Fibroblast of skin of left biceps (primary cell): ENCODE measurements around the gene ACOXL.

Experiments
- DNase-seq, 2 experiments: peaks; one replicate each; pipeline ENCODE4 v3.0.0-alpha.2; 2013; ENCODE audit warnings: low read depth in 2 of 2

The ACOXL gene

GRCh38 chr2:110794390-110794789 lies 62.0 kb downstream of the ACOXL start:
- no peak for DNase-seq

- DNase-seq, result no peak
Measured at GRCh38 chr2:110794951-110795350, 62.6 kb downstream of the ACOXL start.

GRCh38 chr2:110796716-110797301 lies 64.4 kb downstream of the ACOXL start:
- DNase-seq, result no peak

GRCh38 chr2:110799376-110799775 lies 67.0 kb downstream of the ACOXL start:
- no peak for DNase-seq

- no peak for DNase-seq
Measured at GRCh38 chr2:110800611-110801402, 68.4 kb downstream of the ACOXL start.

GRCh38 chr2:110802208-110802932 lies 70.0 kb downstream of the ACOXL start:
- no peak for DNase-seq

GRCh38 chr2:110804433-110804832 lies 72.1 kb downstream of the ACOXL start:
- DNase-seq, result no peak

GRCh38 chr2:110804915-110805314 lies 72.5 kb downstream of the ACOXL start:
- no peak for DNase-seq

GRCh38 chr2:110805894-110806452 lies 73.6 kb downstream of the ACOXL start:
- no peak for DNase-seq

- no peak for DNase-seq
Measured at GRCh38 chr2:110807522-110807921, 75.1 kb downstream of the ACOXL start.

GRCh38 chr2:110810404-110810803 lies 78.0 kb downstream of the ACOXL start:
- no peak for DNase-seq

GRCh38 chr2:110812726-110813645 lies 80.6 kb downstream of the ACOXL start:
- no peak for DNase-seq

GRCh38 chr2:110813896-110814295 lies 81.5 kb downstream of the ACOXL start:
- DNase-seq, result no peak

GRCh38 chr2:110815938-110816337 lies 83.6 kb downstream of the ACOXL start:
- no peak for DNase-seq

GRCh38 chr2:110816404-110817365 lies 84.3 kb downstream of the ACOXL start:
- no peak for DNase-seq

- DNase-seq, result no peak
Measured at GRCh38 chr2:110818767-110819481, 86.6 kb downstream of the ACOXL start.

GRCh38 chr2:110819711-110820110 lies 87.3 kb downstream of the ACOXL start:
- DNase-seq, result no peak

GRCh38 chr2:110820128-110820527 lies 87.8 kb downstream of the ACOXL start:
- DNase-seq, result no peak

GRCh38 chr2:110823165-110823564 lies 90.8 kb downstream of the ACOXL start:
- DNase-seq, result no peak

- DNase-seq, result no peak
Measured at GRCh38 chr2:110827511-110827910, 95.1 kb downstream of the ACOXL start.
